Parathyroid adenoma (tissue), 2 donors: ENCODE results near the gene PPP2R5C.

Source experiments
- H2AFZ ChIP-seq: fragments of 300-600 bp; sonication (generic); one replicate; pipeline ENCODE4 v1.7.0; 2017; ENCODE audit warnings: antibody characterized with exemption, mild to moderate bottlenecking
- H3K27ac ChIP-seq: fragments of 300-600 bp; sonication (generic); one replicate; pipeline ENCODE4 v1.7.0; 2017
- H3K27me3 ChIP-seq: fragments of 300-600 bp; sonication (generic); one replicate; pipeline ENCODE4 v1.7.0; 2017; ENCODE audit warnings: low read length; ENCODE audit not compliant: control insufficient read depth, insufficient read depth
- H3K36me3 ChIP-seq: fragments of 300-600 bp; sonication (generic); one replicate; pipeline ENCODE4 v1.7.0; 2017; ENCODE audit warnings: low read length; ENCODE audit not compliant: control insufficient read depth, insufficient read depth
- H3K4me1 ChIP-seq: fragments of 300-600 bp; sonication (generic); one replicate; pipeline ENCODE4 v1.7.0; 2017; ENCODE audit warnings: control low read depth
- H3K4me2 ChIP-seq: fragments of 300-600 bp; sonication (generic); one replicate; pipeline ENCODE4 v1.7.0; 2017; ENCODE audit warnings: low read length
- H3K4me3 ChIP-seq: fragments of 300-600 bp; sonication (generic); one replicate; pipeline ENCODE4 v1.7.0; 2017; ENCODE audit warnings: low read depth, low read length
- H3K79me2 ChIP-seq: fragments of 300-600 bp; sonication (generic); one replicate; pipeline ENCODE4 v1.7.0; 2017; ENCODE audit warnings: control low read depth
- H3K9ac ChIP-seq: fragments of 300-600 bp; sonication (generic); one replicate; pipeline ENCODE4 v1.7.0; 2017; ENCODE audit warnings: mild to moderate bottlenecking
- H3K9me3 ChIP-seq: fragments of 300-600 bp; sonication (generic); one replicate; pipeline ENCODE4 v1.7.0; 2017; ENCODE audit warnings: low read length; ENCODE audit not compliant: control insufficient read depth
- TF ChIP-seq, protein P1 (sequence below): fragments of 300-600 bp; sonication (generic); IDR thresholded peaks from one replicate; pipeline ENCODE4 v1.7.0; 2017; ENCODE audit warnings: antibody characterized with exemption, mild to moderate bottlenecking
- donor health status: primary hyperparathyroidism.

Gene PPP2R5C

GRCh38 chr14:101719045-101719645 lies 42.4 kb upstream of the PPP2R5C start:
- H3K9ac ChIP-seq: no peak overlapping the region
- H2AFZ ChIP-seq: peak overlapping the region; percentile 3
- H3K4me2 ChIP-seq: no peak overlapping the region
- H3K36me3 ChIP-seq: no peaks in the 10 kb centered on the region
- H3K79me2 ChIP-seq: no peaks in the 10 kb centered on the region
- H3K9me3 ChIP-seq: no peaks in the 10 kb centered on the region
- no peak overlapping the region for H3K4me3 ChIP-seq
- TF ChIP-seq, protein P1, sequence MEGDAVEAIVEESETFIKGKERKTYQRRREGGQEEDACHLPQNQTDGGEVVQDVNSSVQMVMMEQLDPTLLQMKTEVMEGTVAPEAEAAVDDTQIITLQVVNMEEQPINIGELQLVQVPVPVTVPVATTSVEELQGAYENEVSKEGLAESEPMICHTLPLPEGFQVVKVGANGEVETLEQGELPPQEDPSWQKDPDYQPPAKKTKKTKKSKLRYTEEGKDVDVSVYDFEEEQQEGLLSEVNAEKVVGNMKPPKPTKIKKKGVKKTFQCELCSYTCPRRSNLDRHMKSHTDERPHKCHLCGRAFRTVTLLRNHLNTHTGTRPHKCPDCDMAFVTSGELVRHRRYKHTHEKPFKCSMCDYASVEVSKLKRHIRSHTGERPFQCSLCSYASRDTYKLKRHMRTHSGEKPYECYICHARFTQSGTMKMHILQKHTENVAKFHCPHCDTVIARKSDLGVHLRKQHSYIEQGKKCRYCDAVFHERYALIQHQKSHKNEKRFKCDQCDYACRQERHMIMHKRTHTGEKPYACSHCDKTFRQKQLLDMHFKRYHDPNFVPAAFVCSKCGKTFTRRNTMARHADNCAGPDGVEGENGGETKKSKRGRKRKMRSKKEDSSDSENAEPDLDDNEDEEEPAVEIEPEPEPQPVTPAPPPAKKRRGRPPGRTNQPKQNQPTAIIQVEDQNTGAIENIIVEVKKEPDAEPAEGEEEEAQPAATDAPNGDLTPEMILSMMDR: no peak
- H3K27me3 ChIP-seq: no peaks in the 10 kb centered on the region
- H3K4me1 ChIP-seq: no peaks in the 10 kb centered on the region
- no peak overlapping the region for H3K27ac ChIP-seq

DNA sequence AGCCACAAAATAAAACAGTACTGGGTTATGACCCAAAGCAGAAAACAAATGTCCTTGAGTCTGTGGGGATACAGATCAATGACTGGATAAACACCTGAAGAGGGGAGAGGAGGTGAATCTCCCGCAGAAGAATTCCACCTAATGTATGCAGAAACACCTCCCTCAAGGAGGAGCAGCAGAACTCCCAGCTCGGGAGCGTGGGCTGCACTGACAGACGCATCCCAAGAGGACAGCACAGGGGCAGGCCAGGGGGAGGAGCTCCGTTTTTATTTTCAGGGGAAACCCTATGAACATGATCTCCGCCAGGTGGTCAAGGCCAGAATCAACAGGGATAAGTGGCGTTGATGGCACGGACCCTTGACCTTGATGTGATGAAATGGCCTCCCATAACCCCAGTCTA lies 41.8 kb upstream of the PPP2R5C start:
- TF ChIP-seq, protein P1: no peak
- Histone ChIP-seq H3K4me3 (no peak overlapping the region), H3K4me1 (no peaks in the 10 kb centered on the region), H3K27me3 (no peaks in the 10 kb centered on the region), H3K36me3 (no peaks in the 10 kb centered on the region), H2AFZ (peak overlapping the region; percentile 3), H3K9ac (no peak overlapping the region), H3K4me2 (no peak overlapping the region), H3K27ac (no peak overlapping the region), H3K79me2 (no peaks in the 10 kb centered on the region), H3K9me3 (no peaks in the 10 kb centered on the region)

- Histone ChIP-seq H3K9ac (no peak overlapping the region), H3K36me3 (no peaks in the 10 kb centered on the region), H3K9me3 (no peaks in the 10 kb centered on the region), H3K79me2 (no peaks in the 10 kb centered on the region), H3K27ac (no peak overlapping the region), H3K4me1 (no peaks in the 10 kb centered on the region), H2AFZ (no peak overlapping the region), H3K4me3 (no peak overlapping the region), H3K4me2 (no peak overlapping the region), H3K27me3 (no peaks in the 10 kb centered on the region)
- TF ChIP-seq, protein P1: no peak
Measured at GRCh38 chr14:101721111-101721510, 40.4 kb upstream of the PPP2R5C start.

GRCh38 chr14:101721951-101722661 lies 39.4 kb upstream of the PPP2R5C start:
- Histone ChIP-seq H3K79me2 (no peaks in the 10 kb centered on the region), H2AFZ (no peak overlapping the region), H3K9me3 (no peaks in the 10 kb centered on the region), H3K36me3 (no peaks in the 10 kb centered on the region), H3K4me3 (no peak overlapping the region), H3K27me3 (no peaks in the 10 kb centered on the region), H3K4me1 (no peaks in the 10 kb centered on the region), H3K9ac (no peak overlapping the region), H3K27ac (peak overlapping the region; percentile 44), H3K4me2 (no peak overlapping the region)
- TF ChIP-seq, protein P1: no peak
